GM12873 (cell line): Measurements from ENCODE around the gene CEACAM21.

Source experiments
- TF ChIP-seq, protein P1 (sequence below): IDR thresholded peaks from 2 replicates; pipeline ENCODE4 v1.5.1; 2012; ENCODE audit warnings: low read depth, mild to moderate bottlenecking, moderate library complexity, low read length, control low read depth; ENCODE audit not compliant: insufficient read depth; ENCODE audit errors: missing control alignments

CEACAM21 gene

GRCh38 chr19:41543582-41543981, 32.4 kb upstream of the CEACAM21 start:
- TF ChIP-seq, protein P1, sequence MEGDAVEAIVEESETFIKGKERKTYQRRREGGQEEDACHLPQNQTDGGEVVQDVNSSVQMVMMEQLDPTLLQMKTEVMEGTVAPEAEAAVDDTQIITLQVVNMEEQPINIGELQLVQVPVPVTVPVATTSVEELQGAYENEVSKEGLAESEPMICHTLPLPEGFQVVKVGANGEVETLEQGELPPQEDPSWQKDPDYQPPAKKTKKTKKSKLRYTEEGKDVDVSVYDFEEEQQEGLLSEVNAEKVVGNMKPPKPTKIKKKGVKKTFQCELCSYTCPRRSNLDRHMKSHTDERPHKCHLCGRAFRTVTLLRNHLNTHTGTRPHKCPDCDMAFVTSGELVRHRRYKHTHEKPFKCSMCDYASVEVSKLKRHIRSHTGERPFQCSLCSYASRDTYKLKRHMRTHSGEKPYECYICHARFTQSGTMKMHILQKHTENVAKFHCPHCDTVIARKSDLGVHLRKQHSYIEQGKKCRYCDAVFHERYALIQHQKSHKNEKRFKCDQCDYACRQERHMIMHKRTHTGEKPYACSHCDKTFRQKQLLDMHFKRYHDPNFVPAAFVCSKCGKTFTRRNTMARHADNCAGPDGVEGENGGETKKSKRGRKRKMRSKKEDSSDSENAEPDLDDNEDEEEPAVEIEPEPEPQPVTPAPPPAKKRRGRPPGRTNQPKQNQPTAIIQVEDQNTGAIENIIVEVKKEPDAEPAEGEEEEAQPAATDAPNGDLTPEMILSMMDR = no peak

DNA sequence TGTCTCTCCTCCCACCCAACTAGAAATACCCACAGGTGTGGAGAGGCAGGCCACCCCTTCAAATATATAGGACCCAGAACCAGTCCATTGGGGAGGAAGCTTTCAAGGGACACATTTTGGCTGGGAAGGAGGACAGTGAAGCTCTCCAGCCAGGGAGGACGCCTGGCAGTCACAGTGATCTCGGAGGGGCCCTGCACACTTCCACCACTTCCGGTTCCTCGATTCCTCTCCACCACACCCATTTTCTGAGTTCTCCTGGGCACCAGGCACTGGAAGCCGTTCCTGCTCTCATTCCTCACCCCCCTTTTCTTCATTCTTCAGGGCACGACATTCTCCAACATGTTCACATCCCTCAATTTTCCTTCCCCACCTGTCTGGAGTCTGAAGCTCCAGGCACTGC, 30.4 kb upstream of the CEACAM21 start:
- TF ChIP-seq, protein P1 = no peak

DNA sequence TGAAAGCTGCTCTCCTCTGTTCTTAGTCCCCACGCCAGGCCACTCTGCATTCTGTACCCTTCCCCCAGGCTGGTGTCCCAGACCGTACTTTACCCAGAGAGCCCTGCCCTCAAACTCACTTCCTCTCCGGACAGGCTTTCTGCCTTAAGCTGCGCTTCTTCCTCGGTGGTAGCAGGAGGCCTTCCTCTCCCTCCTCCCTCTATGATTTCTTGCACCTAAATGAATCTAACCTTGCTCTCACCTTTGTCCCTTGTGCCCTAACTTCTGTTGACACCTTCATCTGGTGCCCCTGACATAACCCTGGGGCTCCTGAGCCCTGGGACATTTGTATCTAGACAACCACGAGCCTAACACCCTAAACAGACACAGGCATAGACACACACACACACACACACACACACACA, 29.6 kb upstream of the CEACAM21 start:
- TF ChIP-seq, protein P1 = no peak

- TF ChIP-seq, protein P1 = no peak
These were observed 29.0 kb upstream of the CEACAM21 start for GRCh38 chr19:41546961-41547360.

DNA sequence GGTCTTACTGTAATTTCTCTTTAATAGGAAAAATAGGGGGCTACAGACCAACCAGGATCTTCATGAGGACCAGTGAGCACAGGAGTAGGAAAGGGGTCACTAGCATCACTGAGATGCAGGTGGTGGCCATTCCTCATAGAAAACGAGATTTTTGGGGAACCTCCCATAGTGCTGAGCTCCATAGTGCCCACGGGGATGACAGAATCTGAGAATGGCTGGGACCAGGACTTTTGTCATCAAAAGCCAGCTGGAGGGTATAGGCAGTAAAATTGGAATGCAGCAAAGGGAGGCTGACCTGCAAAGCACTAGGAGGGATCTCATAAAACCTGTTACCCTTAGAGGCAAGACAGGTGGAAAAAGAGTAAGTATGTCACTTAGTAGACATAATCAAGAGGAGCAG, 28.4 kb upstream of the CEACAM21 start:
- TF ChIP-seq, protein P1 = no peak

GRCh38 chr19:41548047-41548446, 27.9 kb upstream of the CEACAM21 start:
- TF ChIP-seq, protein P1 = no peak

DNA sequence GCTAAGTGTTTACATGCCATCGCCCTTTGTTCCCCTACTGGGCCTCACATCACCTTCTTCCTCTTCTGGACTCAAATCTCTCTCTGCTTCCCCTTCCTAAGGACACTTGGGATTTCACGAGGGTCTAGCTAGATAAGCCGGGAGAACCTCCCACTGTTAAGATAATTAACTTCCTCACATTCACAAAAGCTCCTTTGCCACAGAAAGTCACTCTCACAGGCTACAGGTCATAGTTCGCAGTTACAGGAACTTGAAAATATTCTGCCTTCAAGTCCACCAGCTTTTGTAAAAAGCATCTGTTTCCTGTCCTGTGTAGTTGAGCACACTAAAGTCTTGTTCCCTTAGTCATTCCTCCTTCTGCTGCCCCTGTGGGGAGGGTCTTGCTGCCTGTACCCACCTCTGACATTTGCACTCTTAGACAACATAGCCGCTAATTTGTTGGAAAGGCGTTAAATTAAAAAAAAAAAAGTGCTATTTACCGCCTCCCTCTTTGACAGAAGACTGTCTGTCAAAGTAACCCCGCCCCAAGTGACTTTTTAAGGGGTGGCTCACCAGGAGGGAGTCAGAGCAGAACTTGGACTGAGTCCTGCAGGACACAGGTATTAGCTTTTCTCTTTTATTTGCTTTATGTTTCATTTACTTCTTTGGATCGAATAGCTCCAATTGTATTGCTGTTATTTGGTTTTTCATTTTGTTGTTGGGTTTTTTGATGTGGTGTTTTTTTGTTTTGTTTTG, 26.8 kb upstream of the CEACAM21 start:
- TF ChIP-seq, protein P1 = no peak
